Liver (tissue), 3 donors: ENCODE data around the gene RBM28.

ENCODE experiments used
- CTCF ChIP-seq: fragments of 150-350 bp; IDR thresholded peaks from 2 replicates; pipeline ENCODE4 v1.5.1; 2017; ENCODE audit warnings: improper control_type of control experiment, low read depth, low read length; ENCODE audit not compliant: missing input control
- JUND ChIP-seq, 2 donors: IDR thresholded peaks; 2 replicates each; pipeline ENCODE4 v1.6.1; 2016; ENCODE audit warnings: antibody characterized with exemption in 2 of 2
- RAD21 ChIP-seq, 2 donors: IDR thresholded peaks; 2 replicates each; pipeline ENCODE4 v1.6.1; 2016; ENCODE audit warnings: antibody characterized with exemption in 2 of 2, mild to moderate bottlenecking in 2 of 2
- TAF1 ChIP-seq: conservative IDR thresholded peaks from 2 replicates; pipeline ENCODE4 v1.6.1; 2016; ENCODE audit warnings: antibody characterized with exemption, mild to moderate bottlenecking
- YY1 ChIP-seq: IDR thresholded peaks from 2 replicates; pipeline ENCODE4 v1.6.1; 2016; ENCODE audit warnings: antibody characterized with exemption, mild to moderate bottlenecking
- donor health status: healthy.
- donor health status: healthy.

GRCh38 chr7:128353610-128354009 is 9.9 kb upstream of the RBM28 start:
- TF ChIP-seq CTCF: no peak
- TF ChIP-seq YY1: no peak
- TF ChIP-seq RAD21 (IDR thresholded peaks at IDR 0.05): no peak
- no peak for TF ChIP-seq TAF1
- TF ChIP-seq JUND (IDR thresholded peaks at IDR 0.05): no peak
